Measurements from ENCODE around the gene CRIM1.

The CRIM1 gene

GRCh38 chr2:36562240-36562639 is 206.7 kb downstream of the CRIM1 start:
- no peaks in the 10 kb centered on the region for H3K27me3 ChIP-seq (ENCODE audit: low read depth)
- no peaks in the 10 kb centered on the region for H3K9me3 ChIP-seq
- in situ Hi-C loops (cut with MboI; ENCODE audit: low sequenced_read_pairs), result no loop called here
- H3K4me1 ChIP-seq, result peaks cover 10% of the 10 kb centered on the region
- H3K36me3 ChIP-seq (replicated peaks), result no peaks in the 10 kb centered on the region; the same call in 1 of the 2 replicates
- no peak overlapping the region for H3K4me3 ChIP-seq
- DNase-seq (ENCODE audit: low spot score in 2 of 2), result no peak

DNA sequence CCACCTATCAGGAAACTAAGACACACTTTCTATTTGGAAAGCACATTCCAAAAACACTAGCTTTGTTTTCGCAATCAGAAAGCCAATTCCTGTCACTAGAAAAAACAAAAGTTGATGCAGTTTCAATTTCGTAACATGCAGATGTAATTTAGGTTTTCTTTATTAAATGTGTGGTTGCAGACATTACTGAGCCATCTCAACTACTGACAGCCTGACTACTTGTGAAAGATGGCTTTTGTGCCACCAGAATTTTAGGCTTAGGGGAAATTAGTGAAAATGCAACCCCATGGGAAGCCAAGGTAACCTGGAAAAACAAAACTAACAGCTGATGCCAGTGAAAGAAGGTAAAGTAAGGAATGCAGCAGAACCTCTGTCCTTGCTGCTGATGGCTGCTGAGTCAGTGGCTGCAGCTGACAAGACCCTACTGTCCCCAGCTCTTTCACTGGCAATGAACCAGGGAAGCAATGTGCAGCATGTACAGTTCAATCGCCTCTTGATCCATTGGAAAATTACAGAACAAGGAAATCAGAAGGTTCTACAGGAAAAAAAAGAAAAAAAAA is 207.5 kb downstream of the CRIM1 start:
- no peak overlapping the region for H3K4me3 ChIP-seq
- in situ Hi-C loops (cut with MboI; ENCODE audit: low sequenced_read_pairs), result no loop called here
- no peak for DNase-seq (ENCODE audit: low spot score in 2 of 2)

GRCh38 chr2:36564377-36564930 is 208.9 kb downstream of the CRIM1 start:
- in situ Hi-C loops (cut with MboI; ENCODE audit: low sequenced_read_pairs), result no loop called here
- H3K27me3 ChIP-seq (ENCODE audit: low read depth), result no peaks in the 10 kb centered on the region
- peaks cover 5% of the 10 kb centered on the region; the same call in 1 of the 2 replicates for H3K4me1 ChIP-seq
- H3K4me3 ChIP-seq, result no peak overlapping the region
- no peaks in the 10 kb centered on the region; the same call in 1 of the 2 replicates for H3K36me3 ChIP-seq (replicated peaks)
- DNase-seq (ENCODE audit: low spot score in 2 of 2), result no peak
- no peaks in the 10 kb centered on the region for H3K9me3 ChIP-seq

More for the DNA sequence above, 207.5 kb downstream of the CRIM1 start:
- Histone ChIP-seq H3K36me3 (replicated peaks) (no peaks in the 10 kb centered on the region; the same call in 1 of the 2 replicates), H3K4me1 (peaks cover 10% of the 10 kb centered on the region), H3K9me3 (no peaks in the 10 kb centered on the region), H3K27me3 (ENCODE audit: low read depth) (no peaks in the 10 kb centered on the region)

GRCh38 chr2:36565712-36566111 is 210.1 kb downstream of the CRIM1 start:
- H3K4me1 ChIP-seq, result peaks cover 5% of the 10 kb centered on the region; the same call in 1 of the 2 replicates
- no peaks in the 10 kb centered on the region for H3K27me3 ChIP-seq (ENCODE audit: low read depth)
- no peaks in the 10 kb centered on the region for H3K9me3 ChIP-seq
- no peaks in the 10 kb centered on the region; the same call in 1 of the 2 replicates for H3K36me3 ChIP-seq (replicated peaks)
- DNase-seq (ENCODE audit: low spot score in 2 of 2), result no peak
- no peak overlapping the region for H3K4me3 ChIP-seq
- in situ Hi-C loops (cut with MboI; ENCODE audit: low sequenced_read_pairs), result no loop called here

DNA sequence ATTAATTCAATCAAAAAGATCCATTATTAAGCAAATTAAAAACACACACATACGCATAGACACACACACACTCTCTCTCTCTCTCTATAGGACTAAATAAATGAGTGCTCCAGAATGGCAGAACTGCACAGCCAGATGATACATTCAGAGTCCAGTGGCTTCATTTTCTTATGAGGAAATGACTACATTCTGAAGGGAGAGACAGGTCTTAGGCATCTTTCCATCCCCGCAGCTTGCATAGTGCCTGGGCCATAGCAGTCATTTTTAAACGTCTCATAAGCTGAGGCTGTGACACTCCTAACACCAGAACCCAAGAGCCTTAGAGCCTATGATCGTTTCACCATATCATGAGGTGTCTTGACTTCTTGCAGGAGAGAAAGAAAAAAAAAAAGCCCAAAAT is 211.3 kb downstream of the CRIM1 start:
- H3K4me1 ChIP-seq, result peaks cover 1% of the 10 kb centered on the region; the same call in 1 of the 2 replicates
- H3K27me3 ChIP-seq (ENCODE audit: low read depth), result no peaks in the 10 kb centered on the region
- DNase-seq (ENCODE audit: low spot score in 2 of 2), result no peak
- in situ Hi-C loops (cut with MboI; ENCODE audit: low sequenced_read_pairs), result no loop called here
- H3K36me3 ChIP-seq (replicated peaks), result no peaks in the 10 kb centered on the region; the same call in 1 of the 2 replicates
- no peaks in the 10 kb centered on the region for H3K9me3 ChIP-seq
- no peak overlapping the region for H3K4me3 ChIP-seq

DNA sequence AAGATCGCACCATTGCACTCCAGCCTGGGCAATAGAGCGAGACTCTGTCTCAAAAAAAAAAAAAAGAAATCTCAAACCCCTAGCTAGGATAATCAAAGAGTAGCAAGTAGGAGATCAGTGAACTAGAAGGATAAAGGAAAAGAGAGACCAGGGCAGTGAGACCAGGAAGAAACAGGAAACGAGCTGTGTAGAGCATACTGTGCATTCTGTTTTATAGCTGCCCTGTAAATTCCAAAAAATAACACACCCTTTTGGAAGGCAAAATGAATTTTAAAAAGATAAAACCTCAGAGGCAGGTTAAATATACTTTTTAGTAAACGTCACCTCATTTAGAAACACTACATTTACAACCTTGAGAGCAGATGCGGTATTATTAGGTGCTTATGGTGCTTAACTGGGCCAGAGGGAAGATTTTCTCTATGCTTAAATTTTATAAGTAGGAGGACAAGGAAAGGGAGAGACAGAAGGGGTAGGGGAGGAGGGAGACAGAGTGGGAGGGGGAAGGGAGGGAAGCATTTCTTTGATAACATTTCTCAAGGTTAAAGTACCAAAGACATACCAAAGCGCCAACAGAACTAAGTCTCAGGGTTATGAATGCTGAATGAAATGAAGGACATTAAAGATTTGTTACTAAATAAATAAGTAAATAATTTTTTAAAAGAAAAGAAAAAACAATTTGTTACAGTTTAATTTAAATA is 212.3 kb downstream of the CRIM1 start:
- no peaks in the 10 kb centered on the region for H3K36me3 ChIP-seq (replicated peaks)
- no peak overlapping the region for H3K4me3 ChIP-seq
- no peak for DNase-seq (ENCODE audit: low spot score in 2 of 2)
- no peaks in the 10 kb centered on the region for H3K27me3 ChIP-seq (ENCODE audit: low read depth)
- no peaks in the 10 kb centered on the region for H3K4me1 ChIP-seq
- in situ Hi-C loops (cut with MboI; ENCODE audit: low sequenced_read_pairs), result no loop called here
- no peaks in the 10 kb centered on the region for H3K9me3 ChIP-seq

GRCh38 chr2:36568516-36569246 is 213.1 kb downstream of the CRIM1 start:
- Histone ChIP-seq H3K9me3 (no peaks in the 10 kb centered on the region), H3K36me3 (replicated peaks) (peaks cover 6% of the 10 kb centered on the region), H3K27me3 (ENCODE audit: low read depth) (no peaks in the 10 kb centered on the region), H3K4me1 (0 out of 2 replicates have a peak, but pooled peaks cover 2% of the 10 kb centered on the region), H3K4me3 (no peak overlapping the region)
- in situ Hi-C loops (cut with MboI; ENCODE audit: low sequenced_read_pairs), result no loop called here
- no peak for DNase-seq (ENCODE audit: low spot score in 2 of 2)

GRCh38 chr2:36569267-36569856 is 213.8 kb downstream of the CRIM1 start:
- Histone ChIP-seq H3K4me1 (0 out of 2 replicates have a peak, but pooled peaks cover 2% of the 10 kb centered on the region), H3K27me3 (ENCODE audit: low read depth) (no peaks in the 10 kb centered on the region), H3K4me3 (no peak overlapping the region), H3K36me3 (replicated peaks) (peaks cover 12% of the 10 kb centered on the region), H3K9me3 (no peaks in the 10 kb centered on the region)
- no peak for DNase-seq (ENCODE audit: low spot score in 2 of 2)
- in situ Hi-C loops (cut with MboI; ENCODE audit: low sequenced_read_pairs), result no loop called here

DNA sequence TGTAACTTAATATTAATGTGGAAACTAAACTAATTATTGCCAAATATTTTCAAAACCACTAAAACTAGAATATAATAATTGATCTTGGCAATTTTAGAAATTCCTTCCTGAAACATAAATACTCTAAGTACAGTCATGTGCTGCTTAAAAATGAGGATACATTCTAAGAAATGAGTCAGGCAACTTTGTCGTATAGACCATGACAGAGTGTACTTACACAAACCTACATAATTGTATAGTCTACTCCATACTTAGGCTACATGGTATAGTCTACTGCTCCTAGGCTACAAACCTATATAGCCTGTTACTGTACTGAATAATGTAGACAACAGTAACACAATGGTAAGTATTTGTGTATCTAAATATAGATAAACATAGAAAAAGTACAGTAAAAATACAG is 214.8 kb downstream of the CRIM1 start:
- in situ Hi-C loops (cut with MboI; ENCODE audit: low sequenced_read_pairs), result no loop called here
- DNase-seq (ENCODE audit: low spot score in 2 of 2), result no peak

GRCh38 chr2:36572054-36572718 is 216.6 kb downstream of the CRIM1 start:
- Histone ChIP-seq H3K9me3 (no peaks in the 10 kb centered on the region), H3K4me1 (peaks cover 6% of the 10 kb centered on the region), H3K27me3 (ENCODE audit: low read depth) (no peaks in the 10 kb centered on the region), H3K36me3 (replicated peaks) (peaks cover 20% of the 10 kb centered on the region), H3K4me3 (no peak overlapping the region)
- in situ Hi-C loops (cut with MboI; ENCODE audit: low sequenced_read_pairs), result no loop called here
- no peak for DNase-seq (ENCODE audit: low spot score in 2 of 2)

More for the DNA sequence above, 214.8 kb downstream of the CRIM1 start:
- Histone ChIP-seq H3K4me1 (0 out of 2 replicates have a peak, but pooled peaks cover 2% of the 10 kb centered on the region), H3K4me3 (no peak overlapping the region), H3K36me3 (replicated peaks) (peaks cover 13% of the 10 kb centered on the region), H3K27me3 (ENCODE audit: low read depth) (no peaks in the 10 kb centered on the region), H3K9me3 (no peaks in the 10 kb centered on the region)

- DNase-seq (ENCODE audit: low spot score in 2 of 2), result no peak
- H3K4me3 ChIP-seq, result no peak overlapping the region
- peaks cover 6% of the 10 kb centered on the region for H3K4me1 ChIP-seq
- H3K36me3 ChIP-seq (replicated peaks), result peaks cover 24% of the 10 kb centered on the region
- in situ Hi-C loops (cut with MboI; ENCODE audit: low sequenced_read_pairs), result no loop called here
- no peaks in the 10 kb centered on the region for H3K27me3 ChIP-seq (ENCODE audit: low read depth)
- no peaks in the 10 kb centered on the region for H3K9me3 ChIP-seq
Measured at GRCh38 chr2:36572719-36573059, 217.1 kb downstream of the CRIM1 start.

- in situ Hi-C loops (cut with MboI; ENCODE audit: low sequenced_read_pairs), result no loop called here
- no peak for DNase-seq (ENCODE audit: low spot score in 2 of 2)
- peaks cover 6% of the 10 kb centered on the region for H3K4me1 ChIP-seq
- H3K27me3 ChIP-seq (ENCODE audit: low read depth), result no peaks in the 10 kb centered on the region
- peaks cover 29% of the 10 kb centered on the region for H3K36me3 ChIP-seq (replicated peaks)
- no peaks in the 10 kb centered on the region for H3K9me3 ChIP-seq
- H3K4me3 ChIP-seq, result no peak overlapping the region
Measured at GRCh38 chr2:36573165-36573564, 217.6 kb downstream of the CRIM1 start.

DNA sequence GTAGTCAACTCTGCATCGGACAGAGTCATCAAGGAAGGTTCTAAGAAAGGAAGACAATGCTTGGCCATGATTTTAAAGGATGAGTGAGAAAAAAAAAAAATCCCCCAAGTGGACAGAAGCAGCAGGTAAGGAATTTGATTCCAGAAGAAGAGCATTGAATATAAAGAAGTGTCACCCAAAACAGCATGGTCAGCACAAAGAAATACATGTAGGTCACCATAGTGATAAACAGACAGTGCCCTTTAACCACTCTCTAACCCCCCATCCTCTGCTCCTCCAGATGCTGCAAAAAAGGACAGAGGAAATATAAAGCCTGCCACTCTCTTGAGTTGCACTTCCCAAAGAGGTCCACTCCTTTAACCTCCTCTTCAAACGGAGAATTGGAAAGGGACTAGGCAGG is 219.0 kb downstream of the CRIM1 start:
- H3K4me1 ChIP-seq, result peaks cover 9% of the 10 kb centered on the region
- H3K36me3 ChIP-seq (replicated peaks), result peaks cover 39% of the 10 kb centered on the region
- H3K9me3 ChIP-seq, result no peaks in the 10 kb centered on the region
- no peaks in the 10 kb centered on the region for H3K27me3 ChIP-seq (ENCODE audit: low read depth)
- in situ Hi-C loops (cut with MboI; ENCODE audit: low sequenced_read_pairs), result no loop called here
- no peak overlapping the region for H3K4me3 ChIP-seq
- DNase-seq (ENCODE audit: low spot score in 2 of 2), result no peak
